OCI-LY3 (cell line): ENCODE data around the gene NTS.

ENCODE experiments used
- CTCF ChIP-seq: fragments of 200-600, 300-600 bp; sonication (generic); IDR thresholded peaks from 2 replicates; pipeline ENCODE4 v1.5.1; 2014; ENCODE audit warnings: antibody characterized with exemption, low read length, low read depth
- EZH2phosphoT487 ChIP-seq: fragments of 200-600 bp; shearing (Covaris generic); IDR thresholded peaks from 2 replicates; pipeline ENCODE4 v1.6.1; 2018; ENCODE audit warnings: antibody characterized with exemption, mixed run types, low read depth

- no peak for TF ChIP-seq CTCF
- no peak for TF ChIP-seq EZH2phosphoT487
These were observed 40.5 kb upstream of the NTS start for GRCh38 chr12:85833579-85833978.
